Skeletal muscle satellite cell (primary cell): ENCODE results near the gene RCOR1.
"Not testable (repeated sequence)": the region's sequence is repeated elsewhere in the genome, so short reads cannot be mapped to it uniquely, and the experiment has no call there.

Experiments used
- H3K27me3 ChIP-seq: 2 replicates; pipeline ENCODE4 v1.7.0; 2013; ENCODE audit warnings: low read length; ENCODE audit not compliant: control insufficient read depth, insufficient read depth
- H3K36me3 ChIP-seq: 2 replicates; pipeline ENCODE4 v1.7.0; 2013; ENCODE audit warnings: mild to moderate bottlenecking, control low read depth, low read length; ENCODE audit not compliant: insufficient read depth
- H3K4me1 ChIP-seq: 2 replicates; pipeline ENCODE4 v1.7.0; 2013; ENCODE audit warnings: low read length; ENCODE audit not compliant: control insufficient read depth, insufficient read depth
- H3K4me2 ChIP-seq: 2 replicates; pipeline ENCODE4 v1.7.0; 2013; ENCODE audit warnings: mild to moderate bottlenecking, low read length
- H3K4me3 ChIP-seq: 2 replicates; pipeline ENCODE4 v1.7.0; 2013; ENCODE audit warnings: low read length
- H3K9ac ChIP-seq: 2 replicates; pipeline ENCODE4 v1.7.0; 2013; ENCODE audit warnings: mild to moderate bottlenecking, low read depth, low read length, moderate library complexity
- H3K9me3 ChIP-seq: replicated peaks from 2 replicates; pipeline ENCODE4 v1.7.0; 2013; ENCODE audit warnings: mild to moderate bottlenecking, control low read depth, low read length

The RCOR1 gene

DNA sequence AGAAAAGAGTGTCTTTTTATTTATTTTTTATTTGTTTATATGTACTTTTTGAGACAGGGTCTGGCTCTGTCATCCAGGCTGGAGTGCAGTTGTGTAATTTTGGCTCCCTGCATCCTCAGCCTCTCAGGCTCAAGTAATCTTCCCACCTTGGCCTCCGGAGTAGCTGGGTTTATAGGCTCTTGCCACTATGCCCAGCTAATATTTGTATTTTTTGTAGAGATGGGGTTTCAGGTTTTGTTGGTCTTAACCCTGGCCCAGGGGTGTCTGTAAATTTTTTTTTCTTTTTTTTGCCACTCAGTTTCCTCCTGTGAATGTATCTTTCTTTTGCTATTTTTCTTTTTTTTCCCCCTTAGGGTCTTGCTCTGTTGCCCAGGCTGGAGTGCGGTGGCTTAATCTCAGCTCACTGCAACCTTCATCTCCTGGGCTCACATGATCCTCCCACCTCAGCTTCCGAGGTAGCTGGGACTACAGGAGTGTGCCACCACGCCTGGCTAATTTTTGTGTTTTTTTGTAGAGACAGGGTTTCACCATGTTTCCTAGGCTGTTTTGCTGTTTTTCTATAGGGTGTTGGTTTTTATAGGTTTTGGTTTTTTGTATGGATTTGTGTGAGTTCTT, 11.0 kb downstream of the RCOR1 start:
- H3K9ac ChIP-seq, result no peak overlapping the region
- no peak overlapping the region for H3K4me3 ChIP-seq
- no peaks in the 10 kb centered on the region for H3K9me3 ChIP-seq
- peaks cover 5% of the 10 kb centered on the region for H3K4me1 ChIP-seq
- H3K27me3 ChIP-seq, result no peaks in the 10 kb centered on the region
- H3K36me3 ChIP-seq, result peaks cover 7% of the 10 kb centered on the region
- no peak overlapping the region for H3K4me2 ChIP-seq

DNA sequence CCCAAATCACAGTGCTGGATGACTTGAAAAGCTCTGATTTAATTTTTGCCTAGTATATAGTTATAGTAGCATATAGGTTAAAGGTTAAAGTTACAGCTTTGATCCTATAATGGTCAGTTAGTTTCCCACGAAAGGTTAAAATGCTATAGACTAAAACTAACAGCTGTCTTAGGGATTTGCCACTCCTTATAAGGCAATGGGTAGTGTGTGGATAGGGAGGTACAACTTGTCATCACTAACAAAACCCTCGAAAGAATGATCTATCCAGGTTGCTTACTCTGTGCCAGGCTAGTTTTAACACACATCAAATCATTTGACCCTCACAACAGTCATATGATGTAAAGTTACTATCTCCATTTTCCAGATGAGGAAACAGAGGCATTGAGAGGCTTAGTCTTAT, 11.7 kb downstream of the RCOR1 start:
- Histone ChIP-seq H3K9ac (no peak overlapping the region), H3K9me3 (no peaks in the 10 kb centered on the region), H3K4me1 (peaks cover 5% of the 10 kb centered on the region), H3K4me2 (no peak overlapping the region), H3K36me3 (peaks cover 7% of the 10 kb centered on the region), H3K4me3 (no peak overlapping the region), H3K27me3 (no peaks in the 10 kb centered on the region)

DNA sequence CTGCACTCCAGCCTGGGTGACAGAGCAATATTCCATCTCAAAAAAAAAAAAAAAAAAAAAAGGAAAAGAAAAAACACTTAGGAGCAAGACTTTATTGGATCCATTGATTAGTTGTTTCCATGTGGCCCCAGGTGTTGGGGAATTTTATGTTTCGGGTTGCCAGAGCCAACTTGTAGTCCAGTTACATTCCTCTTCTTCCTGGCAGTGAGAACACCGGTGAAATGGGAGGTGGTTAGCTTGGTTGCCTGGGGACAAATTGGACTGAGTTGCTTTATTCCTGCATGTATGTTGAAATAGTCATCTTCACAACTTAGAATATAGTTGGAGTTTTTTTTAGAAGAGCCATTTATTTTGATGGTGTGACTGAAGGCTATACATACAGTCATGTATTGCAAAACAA, 12.6 kb downstream of the RCOR1 start:
- Histone ChIP-seq H3K4me2 (no peak overlapping the region), H3K4me3 (no peak overlapping the region), H3K27me3 (no peaks in the 10 kb centered on the region), H3K9me3 (no peaks in the 10 kb centered on the region), H3K9ac (no peak overlapping the region), H3K4me1 (no peaks in the 10 kb centered on the region), H3K36me3 (peaks cover 9% of the 10 kb centered on the region)

DNA sequence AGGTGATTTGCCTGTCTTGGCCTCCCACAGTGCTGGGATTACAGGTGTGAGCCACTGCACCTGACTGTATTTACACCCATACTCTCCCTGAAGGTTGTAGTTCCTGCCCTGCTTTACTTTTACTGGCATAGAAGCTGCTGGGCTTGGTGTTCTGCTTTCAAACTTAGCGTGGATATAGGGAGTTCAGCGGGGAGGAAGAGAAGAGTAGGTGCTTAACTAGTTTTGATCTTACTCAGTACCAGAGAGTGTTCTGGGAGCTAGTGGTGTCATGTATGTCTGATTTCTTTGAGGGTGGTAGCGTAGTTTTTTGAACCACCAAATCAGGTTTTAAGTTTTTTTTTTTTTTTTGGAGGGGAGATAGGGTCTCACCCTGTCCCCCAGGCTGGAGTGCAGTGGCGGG, 13.8 kb downstream of the RCOR1 start:
- H3K4me2 ChIP-seq, result no peak overlapping the region
- no peak overlapping the region for H3K4me3 ChIP-seq
- no peaks in the 10 kb centered on the region for H3K9me3 ChIP-seq
- no peak overlapping the region for H3K9ac ChIP-seq
- no peaks in the 10 kb centered on the region for H3K27me3 ChIP-seq
- peaks cover 6% of the 10 kb centered on the region for H3K36me3 ChIP-seq
- H3K4me1 ChIP-seq, result no peaks in the 10 kb centered on the region

DNA sequence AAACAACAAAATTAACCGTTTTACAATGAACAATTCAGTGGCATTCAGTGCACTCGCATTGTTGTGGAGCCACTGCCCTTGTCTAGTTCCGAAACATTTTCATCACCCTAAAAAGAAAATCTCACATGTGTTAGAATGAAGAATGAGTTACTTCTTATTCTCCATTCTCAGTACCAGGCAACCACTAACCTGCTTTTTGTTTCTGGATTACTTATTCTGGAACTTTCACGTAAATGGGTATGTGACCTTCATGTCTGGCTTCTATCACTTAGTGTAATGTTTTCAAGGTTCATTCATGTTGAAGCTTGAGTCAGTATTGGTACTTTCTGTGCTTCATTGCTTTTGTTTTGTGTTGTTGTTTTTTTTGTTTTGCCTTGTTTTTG, 15.6 kb downstream of the RCOR1 start:
- no peaks in the 10 kb centered on the region for H3K27me3 ChIP-seq
- no peaks in the 10 kb centered on the region for H3K9me3 ChIP-seq
- no peak overlapping the region for H3K9ac ChIP-seq
- H3K36me3 ChIP-seq, result peaks cover 3% of the 10 kb centered on the region
- H3K4me2 ChIP-seq, result no peak overlapping the region
- no peaks in the 10 kb centered on the region for H3K4me1 ChIP-seq
- no peak overlapping the region for H3K4me3 ChIP-seq

DNA sequence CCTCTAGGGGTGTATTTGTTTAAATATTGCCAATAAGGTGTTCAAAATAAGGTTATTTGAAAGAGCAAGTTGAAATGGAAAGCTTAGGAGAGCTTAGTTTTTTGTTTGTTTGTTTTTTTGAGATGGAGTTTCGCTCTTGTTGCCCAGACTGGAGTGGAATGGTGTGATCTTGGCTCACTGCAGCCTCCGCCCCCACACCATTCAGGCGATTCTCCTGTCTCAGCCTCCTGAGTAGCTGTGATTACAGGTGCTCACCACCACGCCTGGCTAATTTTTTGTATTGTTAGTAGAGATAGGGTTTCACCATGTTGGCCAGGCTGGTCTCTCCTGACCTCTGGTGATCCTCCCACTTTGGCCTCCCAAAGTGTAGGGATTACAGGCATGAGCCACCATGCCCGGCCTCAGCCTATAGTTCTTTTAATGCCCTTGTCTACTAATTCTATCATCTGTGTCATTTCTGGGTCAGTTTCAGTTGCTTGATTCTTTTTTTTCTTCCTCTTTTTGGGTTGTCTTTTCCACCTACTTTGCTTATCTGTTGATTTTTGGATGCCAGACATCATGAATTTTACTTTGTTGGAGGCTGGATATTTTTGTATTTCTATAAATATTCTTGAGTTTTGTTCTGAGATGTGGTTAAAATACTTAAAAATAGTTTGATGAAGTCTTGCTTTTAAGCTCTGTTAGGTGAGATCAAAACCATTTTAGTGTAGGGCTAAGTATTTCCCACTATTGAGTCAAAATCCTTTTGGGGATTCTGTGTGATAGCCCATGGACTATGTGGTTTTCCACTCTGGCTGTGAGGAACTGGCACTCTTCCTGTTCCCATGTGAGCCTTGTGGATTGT, 18.7 kb downstream of the RCOR1 start:
- Histone ChIP-seq H3K4me3 (no peak overlapping the region), H3K4me1 (no peaks in the 10 kb centered on the region), H3K9me3 (no peaks in the 10 kb centered on the region), H3K27me3 (no peaks in the 10 kb centered on the region), H3K36me3 (peaks cover 6% of the 10 kb centered on the region), H3K4me2 (no peak overlapping the region), H3K9ac (no peak overlapping the region)

DNA sequence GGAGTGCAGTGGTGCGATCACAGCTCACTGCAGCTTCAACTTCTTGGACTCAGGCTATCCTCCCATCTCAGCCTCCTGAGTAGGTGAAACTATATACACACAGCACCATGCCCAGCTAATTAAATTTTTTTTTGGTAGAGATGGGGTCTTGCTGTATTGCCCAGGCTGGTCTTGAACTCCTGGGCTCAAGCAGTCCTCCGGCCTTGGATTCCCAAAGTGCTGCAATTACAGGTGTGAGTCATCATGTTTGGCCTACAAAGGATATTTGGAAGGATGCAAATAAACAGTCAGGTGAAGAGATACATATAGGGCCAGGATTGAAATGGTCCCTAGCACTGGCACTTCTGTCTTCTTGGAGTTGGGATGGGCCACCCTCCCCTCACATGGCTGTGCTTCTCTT, 23.9 kb downstream of the RCOR1 start:
- Histone ChIP-seq H3K27me3 (no peaks in the 10 kb centered on the region), H3K4me1 (peaks cover 5% of the 10 kb centered on the region), H3K4me2 (no peak overlapping the region), H3K36me3 (peaks cover 3% of the 10 kb centered on the region), H3K9ac (no peak overlapping the region), H3K9me3 (no peaks in the 10 kb centered on the region), H3K4me3 (no peak overlapping the region)

DNA sequence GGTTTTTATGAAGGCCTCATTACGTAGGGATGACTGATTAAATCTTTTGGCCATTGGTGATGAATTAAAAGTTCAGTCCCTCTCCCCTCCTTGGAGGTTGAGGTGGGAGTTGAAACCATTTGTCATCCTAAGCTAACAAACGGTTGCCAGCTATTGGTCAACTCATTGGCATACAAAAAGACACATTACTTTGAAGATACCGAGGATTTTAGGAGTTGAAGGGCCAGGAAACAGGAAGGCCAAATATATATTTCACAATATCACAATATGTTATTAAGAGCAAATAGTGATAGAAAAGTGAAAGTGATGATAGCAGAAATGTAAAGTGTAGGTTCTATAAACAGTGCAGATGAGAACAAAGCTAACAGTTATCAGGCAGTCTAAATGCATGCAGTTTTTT, 24.4 kb downstream of the RCOR1 start:
- no peak overlapping the region for H3K9ac ChIP-seq
- H3K27me3 ChIP-seq, result no peaks in the 10 kb centered on the region
- H3K36me3 ChIP-seq, result peaks cover 3% of the 10 kb centered on the region
- no peak overlapping the region for H3K4me3 ChIP-seq
- no peak overlapping the region for H3K4me2 ChIP-seq
- peaks cover 5% of the 10 kb centered on the region for H3K4me1 ChIP-seq
- no peaks in the 10 kb centered on the region for H3K9me3 ChIP-seq

DNA sequence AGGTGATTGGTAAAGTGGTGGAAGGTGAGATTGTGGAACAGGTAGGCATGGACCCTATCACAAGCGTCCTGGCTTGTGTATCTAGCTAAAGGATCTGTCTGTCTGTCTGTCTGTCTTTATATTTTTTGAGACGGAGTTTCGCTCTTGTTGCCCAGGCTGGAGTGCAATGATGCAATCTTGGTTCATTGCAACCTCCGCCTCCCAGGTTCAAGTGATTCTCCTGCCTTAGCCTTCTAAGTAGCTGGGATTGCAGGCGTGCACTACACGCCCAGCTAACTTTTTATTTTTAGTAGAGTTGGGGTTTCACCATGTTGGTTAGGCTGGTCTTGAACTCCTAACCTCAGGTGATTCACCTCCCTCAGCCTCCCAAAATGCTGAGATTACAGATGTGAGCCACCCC, 26.6 kb downstream of the RCOR1 start:
- H3K9ac ChIP-seq, H3K4me2 ChIP-seq, H3K4me1 ChIP-seq, H3K9me3 ChIP-seq, H3K36me3 ChIP-seq, H3K4me3 ChIP-seq, H3K27me3 ChIP-seq: not testable (repeated sequence)

DNA sequence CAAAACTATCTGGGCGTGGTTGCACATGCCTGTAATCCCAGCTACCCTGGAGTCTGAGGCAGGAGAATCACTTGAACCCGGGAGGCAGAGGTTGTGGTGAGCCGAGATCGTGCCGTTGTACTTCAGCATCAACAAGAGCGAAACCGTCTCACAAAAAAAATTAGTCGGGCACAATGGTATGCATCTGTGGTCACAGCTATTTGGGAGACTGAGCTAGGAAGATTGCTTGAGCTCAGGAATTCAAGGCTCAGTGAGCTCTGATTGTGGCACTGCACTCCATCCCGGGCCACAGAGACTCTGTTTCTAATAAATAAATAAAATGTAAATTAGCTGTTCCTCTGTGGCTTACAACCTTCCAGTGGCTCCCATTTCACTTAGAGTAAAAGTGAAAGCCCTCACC, 28.0 kb downstream of the RCOR1 start:
- H3K27me3 ChIP-seq, result no peaks in the 10 kb centered on the region
- peaks cover 3% of the 10 kb centered on the region for H3K36me3 ChIP-seq
- no peak overlapping the region for H3K4me2 ChIP-seq
- H3K9ac ChIP-seq, result no peak overlapping the region
- H3K4me3 ChIP-seq, result no peak overlapping the region
- no peaks in the 10 kb centered on the region for H3K9me3 ChIP-seq
- peaks cover 5% of the 10 kb centered on the region for H3K4me1 ChIP-seq

DNA sequence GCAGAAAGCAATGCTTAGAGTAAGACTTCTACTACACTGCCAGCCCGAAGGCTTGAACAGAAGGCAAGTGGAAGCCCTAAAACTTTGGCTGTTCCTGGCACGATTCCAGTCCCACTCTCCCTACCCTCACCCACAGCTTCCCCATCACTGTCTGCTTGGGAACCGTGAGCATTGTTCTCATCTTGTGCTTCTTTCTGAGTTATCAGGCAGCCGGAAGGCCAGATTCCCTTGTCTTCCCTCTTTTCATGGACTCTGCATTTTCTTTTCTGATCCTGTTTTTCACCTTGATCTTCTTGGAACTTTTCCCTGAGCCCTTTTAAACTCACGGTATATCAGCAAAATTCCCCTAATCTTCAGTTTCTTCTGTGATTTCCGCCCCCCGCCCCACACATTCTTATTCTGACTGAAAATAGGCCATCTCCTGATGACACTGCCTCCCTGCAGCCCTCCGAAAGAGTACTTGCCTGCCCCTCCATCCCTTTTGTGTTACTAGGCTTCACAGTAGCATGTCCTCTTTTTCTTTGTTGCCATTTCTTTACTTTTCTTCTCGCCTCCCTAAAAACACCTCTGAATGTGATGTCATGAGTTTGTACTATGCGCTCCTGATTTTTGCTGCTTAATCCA, 29.9 kb downstream of the RCOR1 start:
- Histone ChIP-seq H3K4me1 (no peaks in the 10 kb centered on the region), H3K9me3 (no peaks in the 10 kb centered on the region), H3K4me3 (no peak overlapping the region), H3K36me3 (no peaks in the 10 kb centered on the region), H3K27me3 (no peaks in the 10 kb centered on the region), H3K4me2 (no peak overlapping the region), H3K9ac (no peak overlapping the region)

DNA sequence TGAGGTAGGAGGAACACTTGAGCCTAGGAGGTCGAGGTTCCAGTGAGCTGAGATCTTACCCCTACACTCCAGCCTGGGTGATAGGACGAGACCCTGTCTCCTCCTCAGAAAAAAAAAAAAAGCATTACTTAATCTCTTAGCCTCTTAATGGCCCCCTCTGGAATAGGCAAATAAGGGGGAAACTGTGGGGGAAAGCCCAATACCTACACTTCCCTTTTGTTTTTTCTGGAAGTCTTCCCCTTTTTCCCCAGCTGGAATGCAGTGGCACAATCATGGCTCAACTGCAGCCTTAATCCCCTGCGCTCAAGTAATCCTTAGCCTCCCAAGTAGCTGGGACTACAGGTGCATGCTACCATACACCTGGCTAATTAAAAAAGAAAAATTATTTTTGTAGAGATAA, 32.2 kb downstream of the RCOR1 start:
- Histone ChIP-seq H3K9ac (no peak overlapping the region), H3K4me2 (no peak overlapping the region), H3K9me3 (no peaks in the 10 kb centered on the region), H3K4me1 (peaks cover 2% of the 10 kb centered on the region), H3K4me3 (no peak overlapping the region), H3K36me3 (no peaks in the 10 kb centered on the region), H3K27me3 (no peaks in the 10 kb centered on the region)
